HG03139 (cell line): ENCODE measurements around the gene KCNK17.
"Not testable (repeated sequence)": the region's sequence is repeated elsewhere in the genome, so short reads cannot be mapped to it uniquely, and the experiment has no call there.

Experiments
- ATAC-seq: cut with Tn5 transposase; IDR thresholded peaks from one replicate; pipeline ENCODE4 v1.9.1; 2021; ENCODE audit not compliant: unreplicated experiment

Gene KCNK17

GRCh38 chr6:39302669-39303424 lies 11.4 kb downstream of the KCNK17 start:
- peak; percentile 82 for ATAC-seq

- no peak for ATAC-seq
Observed at GRCh38 chr6:39302011-39302410, 12.2 kb downstream of the KCNK17 start.

- ATAC-seq, result no peak
Observed at GRCh38 chr6:39301606-39302005, 12.6 kb downstream of the KCNK17 start.

- ATAC-seq, result no peak
Observed at GRCh38 chr6:39300739-39301138, 13.5 kb downstream of the KCNK17 start.

GRCh38 chr6:39298061-39298460 lies 16.2 kb downstream of the KCNK17 start:
- no peak for ATAC-seq

GRCh38 chr6:39296745-39297640 lies 17.2 kb downstream of the KCNK17 start:
- ATAC-seq, result no peak

- ATAC-seq, result no peak
Observed at GRCh38 chr6:39295611-39296011, 18.6 kb downstream of the KCNK17 start.

GRCh38 chr6:39294899-39295298 lies 19.3 kb downstream of the KCNK17 start:
- no peak for ATAC-seq

GRCh38 chr6:39294133-39294532 lies 20.1 kb downstream of the KCNK17 start:
- no peak for ATAC-seq

- ATAC-seq, result no peak
Observed at GRCh38 chr6:39292637-39293036, 21.6 kb downstream of the KCNK17 start.

- no peak for ATAC-seq
Observed at GRCh38 chr6:39289490-39289889, 24.7 kb downstream of the KCNK17 start.

- no peak for ATAC-seq
Observed at GRCh38 chr6:39287601-39288000, 26.6 kb downstream of the KCNK17 start.

GRCh38 chr6:39286596-39286995 lies 27.6 kb downstream of the KCNK17 start:
- not testable (repeated sequence) for ATAC-seq

GRCh38 chr6:39282774-39283173 lies 31.4 kb downstream of the KCNK17 start:
- no peak for ATAC-seq

GRCh38 chr6:39281312-39281980 lies 32.8 kb downstream of the KCNK17 start:
- ATAC-seq, result no peak

- ATAC-seq, result no peak
Observed at GRCh38 chr6:39280247-39280731, 33.9 kb downstream of the KCNK17 start.

- ATAC-seq, result no peak
Observed at GRCh38 chr6:39279539-39279938, 34.7 kb downstream of the KCNK17 start.

GRCh38 chr6:39276379-39276995 lies 37.7 kb downstream of the KCNK17 start:
- no peak for ATAC-seq

- no peak for ATAC-seq
Observed at GRCh38 chr6:39274903-39275302, 39.3 kb downstream of the KCNK17 start.

GRCh38 chr6:39274471-39274870 lies 39.7 kb downstream of the KCNK17 start:
- ATAC-seq, result no peak

GRCh38 chr6:39273406-39273821 lies 40.8 kb downstream of the KCNK17 start:
- ATAC-seq, result no peak
